OCI-M2 (cell line): ENCODE measurements around the gene SORBS1.

Experiments
- DNase-seq: peaks from one replicate; lab custom pipeline; 2025; ENCODE audit not compliant: unreplicated experiment; lab: John Stamatoyannopoulos, UW

Gene SORBS1

GRCh38 chr10:95416270-95416669 lies 144.9 kb downstream of the SORBS1 start:
- no peak for DNase-seq

GRCh38 chr10:95415621-95416031 lies 145.5 kb downstream of the SORBS1 start:
- no peak for DNase-seq

GRCh38 chr10:95414844-95415485 lies 146.2 kb downstream of the SORBS1 start:
- no peak for DNase-seq

GRCh38 chr10:95414016-95414830 lies 146.9 kb downstream of the SORBS1 start:
- no peak for DNase-seq

GRCh38 chr10:95413588-95413987 lies 147.6 kb downstream of the SORBS1 start:
- no peak for DNase-seq

- no peak for DNase-seq
Observed at GRCh38 chr10:95411635-95412034, 149.5 kb downstream of the SORBS1 start.

- no peak for DNase-seq
Observed at GRCh38 chr10:95408983-95409873, 151.9 kb downstream of the SORBS1 start.

- no peak for DNase-seq
Observed at GRCh38 chr10:95408148-95408960, 152.8 kb downstream of the SORBS1 start.

- DNase-seq = no peak
Observed at GRCh38 chr10:95407546-95407945, 153.6 kb downstream of the SORBS1 start.

- DNase-seq = no peak
Observed at GRCh38 chr10:95406651-95407280, 154.4 kb downstream of the SORBS1 start.

GRCh38 chr10:95405655-95406054 lies 155.5 kb downstream of the SORBS1 start:
- DNase-seq = no peak

- DNase-seq = no peak
Observed at GRCh38 chr10:95404864-95405263, 156.3 kb downstream of the SORBS1 start.

GRCh38 chr10:95404462-95404858 lies 156.7 kb downstream of the SORBS1 start:
- no peak for DNase-seq

- DNase-seq = no peak
Observed at GRCh38 chr10:95403700-95404461, 157.3 kb downstream of the SORBS1 start.

- DNase-seq = no peak
Observed at GRCh38 chr10:95401704-95402469, 159.3 kb downstream of the SORBS1 start.

GRCh38 chr10:95400787-95401186 lies 160.4 kb downstream of the SORBS1 start:
- DNase-seq = no peak

- no peak for DNase-seq
Observed at GRCh38 chr10:95399183-95399582, 162.0 kb downstream of the SORBS1 start.

GRCh38 chr10:95397747-95398146 lies 163.4 kb downstream of the SORBS1 start:
- no peak for DNase-seq

- DNase-seq = no peak
Observed at GRCh38 chr10:95395947-95396449, 165.2 kb downstream of the SORBS1 start.
